ENCODE measurements around the gene ERCC6L2.

ERCC6L2 gene

GRCh38 chr9:95920017-95920416 is 44.5 kb downstream of the ERCC6L2 start:
- no peak for DNase-seq (ENCODE audit: low read depth)

- no peak for DNase-seq (ENCODE audit: low read depth)
Measured at GRCh38 chr9:95923794-95924193, 48.3 kb downstream of the ERCC6L2 start.

- no peak for DNase-seq (ENCODE audit: low read depth)
Measured at GRCh38 chr9:95924987-95925386, 49.5 kb downstream of the ERCC6L2 start.

GRCh38 chr9:95927271-95928004 is 51.9 kb downstream of the ERCC6L2 start:
- peak; percentile 21 for DNase-seq (ENCODE audit: low read depth)

GRCh38 chr9:95930277-95930676 is 54.8 kb downstream of the ERCC6L2 start:
- no peak for DNase-seq (ENCODE audit: low read depth)

- no peak for DNase-seq (ENCODE audit: low read depth)
Measured at GRCh38 chr9:95935861-95936578, 60.5 kb downstream of the ERCC6L2 start.

- DNase-seq (ENCODE audit: low read depth) = no peak
Measured at GRCh38 chr9:95936579-95937075, 61.1 kb downstream of the ERCC6L2 start.

GRCh38 chr9:95937131-95937530 is 61.6 kb downstream of the ERCC6L2 start:
- DNase-seq (ENCODE audit: low read depth) = no peak

- peak; percentile 21 for DNase-seq (ENCODE audit: low read depth)
Measured at GRCh38 chr9:95938724-95939123, 63.2 kb downstream of the ERCC6L2 start.

GRCh38 chr9:95939472-95939871 is 64.0 kb downstream of the ERCC6L2 start:
- DNase-seq (ENCODE audit: low read depth) = no peak

GRCh38 chr9:95940265-95940664 is 64.8 kb downstream of the ERCC6L2 start:
- no peak for DNase-seq (ENCODE audit: low read depth)

- no peak for DNase-seq (ENCODE audit: low read depth)
Measured at GRCh38 chr9:95942016-95942415, 66.5 kb downstream of the ERCC6L2 start.

GRCh38 chr9:95947118-95947517 is 71.6 kb downstream of the ERCC6L2 start:
- peak; percentile 13 for DNase-seq (ENCODE audit: low read depth)

- DNase-seq (ENCODE audit: low read depth) = peak; percentile 33
Measured at GRCh38 chr9:95952471-95952870, 77.0 kb downstream of the ERCC6L2 start.

GRCh38 chr9:95953986-95954385 is 78.5 kb downstream of the ERCC6L2 start:
- DNase-seq (ENCODE audit: low read depth) = no peak

- DNase-seq (ENCODE audit: low read depth) = no peak
Measured at GRCh38 chr9:95954940-95955339, 79.4 kb downstream of the ERCC6L2 start.

GRCh38 chr9:95962936-95963335 is 87.4 kb downstream of the ERCC6L2 start:
- DNase-seq (ENCODE audit: low read depth) = no peak

- no peak for DNase-seq (ENCODE audit: low read depth)
Measured at GRCh38 chr9:95963659-95964058, 88.2 kb downstream of the ERCC6L2 start.

GRCh38 chr9:95966306-95966705 is 90.8 kb downstream of the ERCC6L2 start:
- DNase-seq (ENCODE audit: low read depth) = no peak

- no peak for DNase-seq (ENCODE audit: low read depth)
Measured at GRCh38 chr9:95970317-95970716, 94.8 kb downstream of the ERCC6L2 start.

GRCh38 chr9:95971815-95972214 is 96.3 kb downstream of the ERCC6L2 start:
- DNase-seq (ENCODE audit: low read depth) = no peak

- DNase-seq (ENCODE audit: low read depth) = no peak
Measured at GRCh38 chr9:95974389-95974788, 98.9 kb downstream of the ERCC6L2 start.

- DNase-seq (ENCODE audit: low read depth) = no peak
Measured at GRCh38 chr9:95977371-95977770, 101.9 kb downstream of the ERCC6L2 start.
